BLaER1 treated with 17β-estradiol and CSF1 and Interleukin-3, amounts not matched to agents 10 nM and 100 nM (cell line): Measurements from ENCODE around the gene DGKD.

Experiments used
- H3K27ac ChIP-seq, 11 experiments: shearing (Covaris generic); formaldehyde crosslinking; 2 replicates each; pipeline ENCODE4 v1.8.1; 2022
- H3K27me3 ChIP-seq, 11 experiments: shearing (Covaris generic); formaldehyde crosslinking; 2 replicates each; pipeline ENCODE4 v1.8.1; 2022
- H3K36me3 ChIP-seq, 11 experiments: shearing (Covaris generic); formaldehyde crosslinking; 2 replicates each; pipeline ENCODE4 v1.8.1; 2022
- H3K4me1 ChIP-seq, 10 experiments: shearing (Covaris generic); formaldehyde crosslinking; 2 replicates each; pipeline ENCODE4 v1.8.1; 2022
- H3K4me2 ChIP-seq, 11 experiments: shearing (Covaris generic); formaldehyde crosslinking; 2 replicates each; pipeline ENCODE4 v1.8.1; 2022
- H3K4me3 ChIP-seq, 10 experiments: shearing (Covaris generic); formaldehyde crosslinking; 2 replicates each; pipeline ENCODE4 v1.8.1; 2022
- H3K9ac ChIP-seq, 11 experiments: shearing (Covaris generic); formaldehyde crosslinking; 2 replicates each; pipeline ENCODE4 v1.8.1; 2022
- H3K9me3 ChIP-seq, 11 experiments: shearing (Covaris generic); formaldehyde crosslinking; replicated peaks in 1 of 11; 2 replicates each; pipeline ENCODE4 v1.8.1; 2022
- H4K20me1 ChIP-seq, 11 experiments: shearing (Covaris generic); formaldehyde crosslinking; 2 replicates each; pipeline ENCODE4 v1.8.1; 2022
- Cebpa-rat ChIP-seq, 11 experiments: shearing (Covaris generic); IDR thresholded peaks; 2 replicates each; pipeline ENCODE4 v1.8.1; 2022

Gene DGKD

DNA sequence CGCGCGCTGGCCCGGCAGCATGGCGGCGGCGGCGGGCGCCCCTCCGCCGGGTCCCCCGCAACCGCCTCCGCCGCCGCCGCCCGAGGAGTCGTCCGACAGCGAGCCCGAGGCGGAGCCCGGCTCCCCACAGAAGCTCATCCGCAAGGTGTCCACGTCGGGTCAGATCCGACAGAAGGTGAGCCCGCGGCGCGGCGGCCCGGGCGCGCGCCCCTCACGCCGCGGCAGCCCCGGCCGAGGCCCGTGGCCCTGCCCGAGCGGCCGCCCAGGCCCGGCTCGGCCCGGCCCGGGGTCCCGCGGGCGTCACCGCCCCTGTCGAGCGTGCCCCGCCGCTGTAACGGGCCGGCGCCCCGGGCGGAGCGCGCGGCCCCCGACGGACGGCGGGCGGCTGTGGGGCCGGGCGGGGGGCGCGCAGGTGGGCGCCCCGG is 218 bp downstream of the DGKD start:
- Histone ChIP-seq H3K9me3 (no peaks in the 10 kb centered on the region), H3K9ac (peak overlapping the region; percentile 88 to 99 (median 94)), H3K36me3 (peaks cover 0 to 45% (median 28%) of the 10 kb centered on the region in 11 experiments; a peak in 14 of 22 replicates), H3K27me3 (no peaks in the 10 kb centered on the region), H3K4me2 (peak overlapping the region; percentile 85 to 99 (median 97); a peak in 15 of 22 replicates), H3K4me3 (peak overlapping the region; percentile 82 to 99 (median 89)), H3K4me1 (peaks cover 48 to 87% (median 58%) of the 10 kb centered on the region in 10 experiments), H3K27ac (peak overlapping the region; percentile 84 to 99 (median 89)), H4K20me1 (peaks cover 0 to 34% (median 5%) of the 10 kb centered on the region in 11 experiments; a peak in 9 of 22 replicates)
- no peak for TF ChIP-seq Cebpa-rat (IDR thresholded peaks at IDR 0.05)

DNA sequence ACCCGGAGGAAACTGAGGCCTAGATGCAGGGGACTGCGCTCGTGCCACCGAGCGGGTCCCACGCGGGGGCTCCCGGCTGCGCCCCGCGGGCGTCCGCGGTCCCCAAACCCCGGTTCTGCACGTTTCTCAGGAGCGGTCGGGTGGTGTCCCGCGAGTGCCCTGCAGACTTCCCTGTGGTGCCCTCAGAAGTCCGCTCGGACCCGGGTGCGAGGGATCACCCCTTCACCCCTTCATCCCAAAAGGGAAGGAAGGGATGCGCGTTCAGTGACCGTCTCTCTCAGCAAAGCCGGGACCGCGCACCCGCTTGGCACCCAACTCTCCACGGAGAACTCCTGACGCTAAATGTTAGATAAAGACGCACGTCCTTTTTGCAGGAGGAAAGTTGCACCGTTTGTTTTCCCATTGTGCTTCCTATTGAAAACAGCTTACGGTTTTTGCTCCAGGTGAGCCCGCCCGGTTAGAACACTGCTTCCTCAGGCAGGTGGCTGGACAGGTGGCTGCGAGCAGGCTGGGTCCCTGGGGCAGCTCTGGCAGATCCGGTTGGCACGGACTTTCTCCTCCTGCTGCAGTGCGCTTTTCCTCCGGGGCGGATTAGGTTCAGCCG is 779 bp downstream of the DGKD start:
- H3K4me1 ChIP-seq = peaks cover 48 to 87% (median 58%) of the 10 kb centered on the region in 10 experiments
- H3K9ac ChIP-seq = peak overlapping the region; percentile 88 to 99 (median 94)
- no peaks in the 10 kb centered on the region for H3K27me3 ChIP-seq
- peak overlapping the region; percentile 85 to 99 (median 97) for H3K4me2 ChIP-seq
- no peaks in the 10 kb centered on the region for H3K9me3 ChIP-seq
- peak overlapping the region; percentile 82 to 99 (median 89) for H3K4me3 ChIP-seq
- H3K27ac ChIP-seq = peak overlapping the region; percentile 84 to 99 (median 89)
- H3K36me3 ChIP-seq = peaks cover 0 to 51% (median 34%) of the 10 kb centered on the region in 11 experiments; a peak in 15 of 22 replicates
- no peak for TF ChIP-seq Cebpa-rat (IDR thresholded peaks at IDR 0.05)
- H4K20me1 ChIP-seq = peaks cover 0 to 34% (median 5%) of the 10 kb centered on the region in 11 experiments; a peak in 9 of 22 replicates

DNA sequence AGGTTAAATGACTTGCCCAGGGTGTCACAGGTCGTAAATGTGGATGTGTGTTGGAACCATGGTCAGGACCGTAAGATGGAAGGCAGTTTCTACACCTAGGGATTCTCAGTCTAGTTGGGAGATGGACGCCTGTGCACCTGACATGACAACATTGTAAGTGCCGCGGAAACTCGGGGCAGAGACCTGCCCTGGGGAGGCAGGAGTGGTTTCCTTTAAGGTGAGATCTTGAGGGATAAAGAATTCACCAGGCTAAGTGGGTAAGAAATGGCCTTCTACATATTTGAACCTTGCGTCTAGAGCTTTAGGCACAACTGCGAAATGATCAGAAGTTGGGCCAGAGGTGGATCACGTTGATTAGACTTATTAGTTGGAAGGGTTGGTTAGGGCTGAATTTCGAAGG is 1.6 kb downstream of the DGKD start:
- peak overlapping the region; percentile 88 to 99 (median 94) for H3K9ac ChIP-seq
- peaks cover 48 to 87% (median 58%) of the 10 kb centered on the region in 10 experiments for H3K4me1 ChIP-seq
- H3K4me3 ChIP-seq = peak overlapping the region; percentile 82 to 99 (median 89)
- H4K20me1 ChIP-seq = peaks cover 0 to 34% (median 5%) of the 10 kb centered on the region in 11 experiments; a peak in 10 of 22 replicates
- TF ChIP-seq Cebpa-rat (IDR thresholded peaks at IDR 0.05) = no peak
- H3K27ac ChIP-seq = peak overlapping the region in 10 of 11 experiments; percentile 84 to 99 (median 90); a peak in 19 of 22 replicates
- peak overlapping the region; percentile 85 to 99 (median 97) for H3K4me2 ChIP-seq
- peaks cover 0 to 6% (median 0%) of the 10 kb centered on the region in 11 experiments; a peak in 8 of 22 replicates for H3K9me3 ChIP-seq
- H3K27me3 ChIP-seq = no peaks in the 10 kb centered on the region
- H3K36me3 ChIP-seq = peaks cover 0 to 59% (median 42%) of the 10 kb centered on the region in 11 experiments; a peak in 18 of 22 replicates

DNA sequence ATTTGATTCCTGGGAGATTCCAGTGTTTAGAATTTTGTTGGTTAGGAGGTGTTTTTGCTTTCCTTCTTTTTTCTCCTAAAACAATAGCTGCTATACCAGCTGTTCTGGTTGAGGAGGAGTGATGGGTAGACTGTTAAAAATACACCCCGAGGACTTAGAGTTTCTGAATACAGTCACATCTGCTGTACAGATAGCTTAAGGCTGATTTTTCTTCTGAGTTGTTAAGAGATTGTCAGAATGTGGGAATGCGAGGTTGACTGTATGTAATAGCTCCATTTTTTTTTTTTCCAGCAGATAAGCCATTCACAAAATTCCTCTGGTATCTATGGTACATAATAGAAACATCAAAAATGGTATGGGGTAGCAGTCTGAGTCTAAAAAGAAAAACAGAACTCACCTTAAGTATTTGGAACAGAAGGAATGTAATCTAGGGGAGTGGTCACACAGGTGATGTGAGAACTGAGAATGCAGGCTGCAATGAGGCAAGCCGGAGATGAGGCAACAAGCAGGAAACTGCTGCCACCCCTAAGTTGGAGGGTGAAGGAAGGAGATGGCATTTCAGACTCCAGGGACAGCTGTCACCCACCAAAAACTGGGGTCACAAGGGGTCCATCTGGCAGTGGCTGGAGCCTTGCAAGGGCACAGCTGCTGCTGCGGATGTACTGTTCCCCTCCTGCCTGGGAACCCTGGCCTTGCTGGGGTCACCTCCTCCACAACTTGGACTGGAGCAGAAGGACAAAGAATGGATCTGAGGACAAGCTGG is 2.4 kb downstream of the DGKD start:
- Histone ChIP-seq H3K36me3 (peaks cover 0 to 67% (median 50%) of the 10 kb centered on the region in 11 experiments; a peak in 18 of 22 replicates), H4K20me1 (peaks cover 0 to 34% (median 5%) of the 10 kb centered on the region in 11 experiments; a peak in 10 of 22 replicates), H3K4me1 (peaks cover 48 to 86% (median 58%) of the 10 kb centered on the region in 10 experiments), H3K4me2 (peak overlapping the region; percentile 85 to 99 (median 97)), H3K9ac (peak overlapping the region; percentile 88 to 99 (median 94); a peak in 21 of 22 replicates), H3K4me3 (peak overlapping the region; percentile 82 to 99 (median 89); a peak in 19 of 20 replicates), H3K9me3 (peaks cover 0 to 14% (median 7%) of the 10 kb centered on the region in 11 experiments; a peak in 12 of 22 replicates), H3K27me3 (no peaks in the 10 kb centered on the region), H3K27ac (peak overlapping the region in 10 of 11 experiments; percentile 84 to 99 (median 90); a peak in 20 of 22 replicates)
- peak in 5 of 11 experiments; percentile 40 to 84 (median 67); a peak in 7 of 22 replicates for TF ChIP-seq Cebpa-rat (IDR thresholded peaks at IDR 0.05)

DNA sequence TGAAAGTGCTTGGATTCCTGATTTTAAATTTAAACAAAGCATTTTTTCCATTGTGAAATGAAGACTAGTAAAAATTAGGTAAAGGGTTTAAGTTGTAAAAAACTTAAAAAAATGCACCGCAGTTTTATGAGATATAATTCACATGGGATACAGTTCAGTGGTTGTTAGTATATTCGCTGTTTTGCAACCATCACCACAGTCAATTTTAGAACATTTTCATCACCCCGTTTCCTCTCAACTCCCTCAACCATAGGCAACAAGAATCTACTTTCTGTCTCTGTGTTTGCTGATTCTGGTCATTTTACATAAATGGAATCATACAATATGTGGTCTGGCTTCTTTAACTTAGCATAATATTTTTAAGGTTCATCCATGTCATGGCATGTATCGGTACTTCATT is 4.0 kb downstream of the DGKD start:
- Histone ChIP-seq H3K4me1 (peaks cover 47 to 84% (median 56%) of the 10 kb centered on the region in 10 experiments), H3K9me3 (peaks cover 0 to 30% (median 21%) of the 10 kb centered on the region in 11 experiments; a peak in 16 of 22 replicates), H3K4me2 (peak overlapping the region; percentile 85 to 99 (median 97)), H3K4me3 (peak overlapping the region; percentile 82 to 99 (median 89); a peak in 19 of 20 replicates), H3K9ac (peak overlapping the region; percentile 22 to 99 (median 93); a peak in 21 of 22 replicates), H3K27me3 (no peaks in the 10 kb centered on the region), H4K20me1 (peaks cover 0 to 34% (median 5%) of the 10 kb centered on the region in 11 experiments; a peak in 10 of 22 replicates), H3K27ac (peak overlapping the region; percentile 57 to 99 (median 89); a peak in 21 of 22 replicates), H3K36me3 (peaks cover under 1 to 83% (median 66%) of the 10 kb centered on the region in 11 experiments; a peak in 19 of 22 replicates)
- peak in 2 of 11 experiments; percentile 42 to 65; a peak in 6 of 22 replicates for TF ChIP-seq Cebpa-rat (IDR thresholded peaks at IDR 0.05)

DNA sequence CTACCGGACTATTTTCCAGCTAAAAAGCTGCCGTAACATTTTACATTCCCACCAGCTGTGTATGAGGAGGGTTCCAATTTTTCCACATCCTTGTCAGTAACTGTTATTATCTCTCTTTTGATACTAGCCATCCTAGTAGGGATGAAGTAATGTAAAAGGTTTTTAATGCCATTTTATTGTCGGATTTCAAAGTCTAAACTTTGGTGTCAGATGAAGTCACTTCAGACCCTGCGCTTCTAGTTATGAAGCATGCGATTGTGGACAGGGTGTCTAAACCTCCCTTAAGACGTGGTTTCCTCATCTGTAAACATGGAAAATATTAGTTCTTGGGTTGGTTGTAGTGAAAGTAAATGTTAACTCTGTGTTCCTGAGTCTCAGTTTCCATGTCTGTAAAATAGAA is 4.7 kb downstream of the DGKD start:
- peaks cover 6 to 36% (median 27%) of the 10 kb centered on the region in 11 experiments for H3K9me3 ChIP-seq
- peak overlapping the region; percentile 41 to 99 (median 89); a peak in 21 of 22 replicates for H3K27ac ChIP-seq
- peaks cover 7 to 89% (median 72%) of the 10 kb centered on the region in 11 experiments; a peak in 21 of 22 replicates for H3K36me3 ChIP-seq
- H3K9ac ChIP-seq = peak overlapping the region; percentile 22 to 99 (median 93); a peak in 21 of 22 replicates
- no peaks in the 10 kb centered on the region for H3K27me3 ChIP-seq
- H3K4me2 ChIP-seq = peak overlapping the region; percentile 85 to 99 (median 97)
- TF ChIP-seq Cebpa-rat (IDR thresholded peaks at IDR 0.05) = no peak
- peaks cover 0 to 40% (median 5%) of the 10 kb centered on the region in 11 experiments; a peak in 10 of 22 replicates for H4K20me1 ChIP-seq
- peaks cover 47 to 84% (median 56%) of the 10 kb centered on the region in 10 experiments for H3K4me1 ChIP-seq
- H3K4me3 ChIP-seq = peak overlapping the region; percentile 82 to 99 (median 89); a peak in 19 of 20 replicates

DNA sequence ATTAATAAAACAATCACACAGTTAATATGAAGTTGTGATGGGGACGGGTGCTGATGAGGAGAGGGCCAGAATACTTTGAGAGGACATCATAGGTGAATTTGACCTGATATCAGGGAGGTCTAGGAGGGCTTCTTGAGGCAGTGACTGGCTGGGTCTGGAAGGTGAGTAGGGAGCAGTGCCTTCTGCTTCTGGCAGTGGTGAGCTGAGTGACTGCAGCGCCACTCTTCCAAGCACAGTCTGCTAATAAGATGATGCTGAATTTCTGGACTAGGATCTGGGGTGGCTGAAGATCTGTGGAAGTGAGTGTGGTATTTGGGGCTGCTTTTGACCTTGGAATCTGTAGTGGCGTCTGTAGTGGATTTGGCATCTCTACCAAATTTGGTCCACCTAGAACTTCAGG is 5.5 kb downstream of the DGKD start:
- Histone ChIP-seq H3K36me3 (peaks cover 10 to 98% (median 81%) of the 10 kb centered on the region in 11 experiments; a peak in 21 of 22 replicates), H3K4me3 (peak overlapping the region in 8 of 10 experiments; percentile 86 to 99 (median 92); a peak in 15 of 20 replicates), H3K4me2 (peak overlapping the region; percentile 85 to 99 (median 97); a peak in 21 of 22 replicates), H3K27me3 (no peaks in the 10 kb centered on the region), H3K27ac (peak overlapping the region in 9 of 11 experiments; percentile 84 to 99 (median 91); a peak in 19 of 22 replicates), H3K9me3 (peaks cover 8 to 45% (median 36%) of the 10 kb centered on the region in 11 experiments), H4K20me1 (peaks cover 0 to 40% (median 5%) of the 10 kb centered on the region in 11 experiments; a peak in 10 of 22 replicates), H3K4me1 (peaks cover 48 to 89% (median 58%) of the 10 kb centered on the region in 10 experiments), H3K9ac (peak overlapping the region in 9 of 11 experiments; percentile 34 to 99 (median 94); a peak in 18 of 22 replicates)
- no peak for TF ChIP-seq Cebpa-rat (IDR thresholded peaks at IDR 0.05)
